ENCODE data around the gene OVCA2.

OVCA2 gene

DNA sequence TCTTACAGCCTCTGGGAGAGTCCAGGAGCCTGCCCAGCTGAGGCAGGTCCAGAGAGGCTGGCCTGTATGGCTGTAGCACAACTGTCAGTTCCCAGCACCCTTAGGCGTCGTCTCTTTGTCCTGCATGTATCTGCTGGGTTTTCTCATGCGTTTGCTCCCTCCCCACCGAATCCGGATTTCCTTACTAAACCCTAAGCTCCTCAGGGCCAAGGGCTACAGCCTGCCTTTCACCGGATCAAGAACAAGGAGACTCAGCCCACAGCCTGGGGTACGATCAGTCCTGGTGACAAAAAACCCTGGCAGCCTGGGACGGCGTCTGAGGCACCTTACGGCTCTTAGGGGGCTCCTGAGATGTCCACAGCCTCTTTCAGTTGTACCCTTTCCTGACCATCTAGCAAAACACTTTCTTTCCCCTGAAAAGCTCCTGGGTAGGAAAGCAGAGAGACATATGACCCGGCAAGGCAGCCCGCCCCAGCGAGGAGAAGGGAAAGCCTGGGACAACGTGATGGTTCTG lies 25.3 kb downstream of the OVCA2 start:
- DNase-seq = no peak

DNA sequence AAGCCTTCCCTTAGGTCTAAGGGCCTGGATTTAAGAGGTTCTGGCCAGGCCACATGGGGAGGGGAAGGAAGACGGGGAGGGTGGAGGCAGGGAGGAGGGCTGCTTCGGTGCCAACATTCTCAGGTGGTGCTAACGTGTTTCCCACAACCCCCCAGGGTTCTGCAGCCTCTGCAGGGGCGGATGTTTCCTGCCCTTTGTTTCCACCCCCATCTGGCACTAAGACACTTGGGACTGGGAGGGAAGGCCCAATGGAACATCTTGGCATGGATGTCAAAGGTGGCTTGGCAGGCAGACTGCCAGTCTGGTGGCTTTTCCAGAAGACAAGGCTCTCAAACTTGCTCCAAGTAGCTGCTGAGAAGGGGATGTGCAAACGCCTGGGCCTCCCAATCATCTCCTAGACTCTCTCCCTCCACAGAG lies 25.8 kb downstream of the OVCA2 start:
- no peak for DNase-seq

DNA sequence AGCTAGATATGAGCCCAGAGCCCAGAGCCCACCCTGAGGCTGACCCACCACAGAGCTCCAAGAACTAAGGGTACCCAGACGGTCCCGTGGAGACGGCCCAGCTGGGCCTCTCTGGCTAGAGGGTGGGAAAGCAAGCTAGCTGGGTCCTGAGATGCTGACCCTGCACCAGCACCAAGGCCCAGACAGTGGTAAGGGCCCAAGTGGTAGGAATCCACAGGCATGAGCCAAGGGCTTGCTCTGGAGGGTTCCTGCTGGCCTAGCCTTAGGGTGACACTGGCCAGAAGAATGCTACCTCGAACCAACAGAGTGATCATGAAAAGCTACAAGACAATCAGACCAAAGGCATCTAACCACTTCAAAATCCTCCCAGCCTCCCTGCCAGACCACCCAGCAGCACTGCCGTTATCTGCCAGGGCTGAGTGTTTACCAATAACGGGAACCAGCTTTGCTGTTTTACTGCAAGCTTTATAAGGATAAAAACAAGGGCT lies 26.3 kb downstream of the OVCA2 start:
- no peak for DNase-seq

DNA sequence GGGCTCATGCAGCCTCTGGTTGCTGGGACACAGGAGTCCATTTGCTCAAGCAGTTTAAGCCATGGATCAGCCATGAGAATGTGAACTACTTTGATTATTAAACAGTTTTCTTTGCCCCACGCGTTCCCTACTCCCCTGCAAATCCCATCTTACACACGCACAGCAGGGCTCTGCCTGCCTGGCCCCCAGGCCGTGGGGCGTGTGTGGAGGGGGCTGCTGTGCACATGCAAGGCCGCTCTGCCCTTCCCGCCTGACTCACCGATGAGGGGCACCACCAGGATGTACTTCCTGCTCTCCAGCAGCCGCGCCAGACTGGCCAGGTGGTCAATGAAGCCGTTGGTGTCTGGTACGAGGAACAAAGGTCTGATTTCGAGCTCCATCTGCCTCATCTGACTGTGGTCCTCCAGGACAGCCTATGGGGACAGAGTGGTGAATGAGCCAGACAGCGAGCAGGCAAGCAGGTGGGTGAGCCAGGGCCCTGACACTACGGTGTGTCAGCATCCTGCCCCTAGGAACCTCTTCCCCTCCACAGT lies 26.8 kb downstream of the OVCA2 start:
- DNase-seq = no peak

DNA sequence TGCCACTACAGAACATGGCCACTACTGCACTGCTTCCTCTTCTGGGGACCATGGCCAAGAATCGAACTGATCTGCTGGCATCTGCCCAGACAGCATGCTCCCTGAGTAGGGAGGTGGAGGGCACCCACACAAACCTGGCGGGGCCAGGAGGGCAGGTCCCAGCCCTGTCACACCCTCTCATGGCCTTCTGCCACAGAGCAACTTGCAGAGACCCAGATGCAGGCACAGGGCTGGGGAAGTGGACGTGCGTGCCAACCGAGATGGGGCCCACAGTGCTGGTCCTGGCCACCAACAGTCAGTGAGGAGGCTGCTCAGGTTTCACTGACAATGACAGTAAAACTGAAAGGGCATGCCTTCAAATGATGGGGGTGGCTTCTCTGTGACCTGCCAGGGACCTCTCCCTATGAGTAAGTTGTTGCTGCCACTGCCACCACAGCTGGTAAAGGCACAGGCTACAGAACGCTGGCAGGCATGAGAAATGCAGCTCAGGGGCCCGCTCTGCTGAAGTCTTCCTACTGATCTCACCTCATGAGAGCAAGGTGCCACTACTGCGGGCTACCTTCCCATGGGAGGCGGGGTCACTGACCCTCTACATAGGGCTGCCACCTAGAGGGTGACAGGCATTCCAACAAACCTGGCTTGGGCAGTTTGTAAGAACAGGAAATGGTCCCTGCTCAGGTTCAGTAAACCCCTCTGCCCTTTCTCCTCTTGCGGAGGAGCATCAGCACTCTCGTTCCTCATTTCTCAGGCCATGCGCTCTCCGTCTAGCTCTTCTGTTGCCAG lies 28.6 kb downstream of the OVCA2 start:
- DNase-seq = peak; percentile 85

DNA sequence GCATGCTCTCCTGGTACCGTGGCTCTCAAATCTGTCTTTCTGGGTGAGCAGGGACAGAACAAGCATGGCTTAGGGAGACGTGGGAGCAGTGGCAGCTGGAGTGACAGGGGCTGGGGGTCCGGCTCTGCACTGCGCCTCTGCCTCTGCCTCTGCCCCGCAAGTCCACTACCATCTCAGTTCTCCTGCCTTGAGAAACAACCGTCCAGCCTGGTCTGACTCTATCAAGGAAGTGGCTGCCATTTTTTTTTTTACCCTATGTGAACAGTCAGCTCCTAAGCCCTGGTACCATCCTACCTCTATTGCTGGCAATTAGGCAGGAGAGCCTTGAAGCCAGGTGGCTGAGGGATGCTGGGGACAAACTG lies 29.2 kb downstream of the OVCA2 start:
- no peak for DNase-seq

DNA sequence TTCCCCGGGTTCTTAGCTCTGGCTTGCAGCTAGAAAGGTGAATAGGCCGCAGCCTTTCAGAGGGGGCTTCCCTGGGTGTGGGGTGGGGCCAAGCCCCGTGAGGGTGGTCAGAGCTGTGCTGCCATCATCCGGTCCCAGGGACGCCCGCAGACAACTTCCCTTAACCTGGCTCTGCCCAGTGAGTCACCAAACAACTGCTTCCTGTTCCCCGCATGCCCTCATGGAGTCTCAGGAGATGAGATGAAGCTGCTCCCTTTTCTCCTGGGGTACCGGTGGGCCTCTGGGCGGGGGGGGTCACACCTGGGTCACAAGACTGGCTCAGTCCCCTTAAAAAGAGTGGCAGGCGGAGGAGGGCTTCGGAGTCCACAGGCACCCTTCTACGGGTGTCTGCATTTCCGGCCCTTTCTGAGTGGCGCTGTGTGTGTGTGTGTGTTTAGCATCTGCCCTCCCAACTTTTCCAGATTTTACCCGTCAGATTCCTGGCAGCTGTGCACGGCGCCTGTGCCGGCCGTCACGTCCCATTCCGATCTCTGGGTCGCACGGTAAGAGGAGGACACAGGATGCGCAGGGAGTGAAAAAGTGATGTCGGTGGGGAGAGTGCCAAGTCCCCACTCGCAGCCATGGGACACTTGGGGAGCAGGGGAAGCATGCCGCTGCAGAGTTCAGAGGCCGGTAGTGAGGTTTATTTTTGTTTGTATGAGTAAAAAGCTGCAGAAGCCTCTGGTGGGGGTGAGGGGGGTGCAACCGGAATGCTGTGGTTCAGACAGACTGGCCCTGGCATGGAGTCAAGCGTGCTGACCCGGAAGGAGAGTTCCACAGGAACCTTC lies 29.8 kb downstream of the OVCA2 start:
- no peak for DNase-seq

DNA sequence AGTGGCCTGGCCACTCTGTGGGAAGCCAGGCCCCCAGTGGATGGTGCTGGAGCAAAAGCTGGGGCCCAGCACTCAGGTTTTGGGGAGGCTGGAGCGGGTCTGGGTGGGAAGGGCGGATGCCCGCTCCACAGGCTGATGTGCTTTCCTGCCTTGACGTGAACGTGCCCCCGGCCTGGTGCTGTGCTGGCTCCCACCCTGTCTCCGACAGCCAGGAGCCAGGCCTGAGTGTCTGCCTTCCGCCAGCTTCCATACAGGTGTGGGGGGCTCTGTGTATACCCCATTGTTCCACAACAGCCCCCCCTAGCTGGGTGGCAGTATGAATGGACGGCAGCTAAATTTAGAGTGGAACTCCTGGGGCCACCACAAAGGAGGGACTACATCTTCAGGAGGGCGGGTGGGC lies 33.1 kb downstream of the OVCA2 start:
- DNase-seq = no peak

DNA sequence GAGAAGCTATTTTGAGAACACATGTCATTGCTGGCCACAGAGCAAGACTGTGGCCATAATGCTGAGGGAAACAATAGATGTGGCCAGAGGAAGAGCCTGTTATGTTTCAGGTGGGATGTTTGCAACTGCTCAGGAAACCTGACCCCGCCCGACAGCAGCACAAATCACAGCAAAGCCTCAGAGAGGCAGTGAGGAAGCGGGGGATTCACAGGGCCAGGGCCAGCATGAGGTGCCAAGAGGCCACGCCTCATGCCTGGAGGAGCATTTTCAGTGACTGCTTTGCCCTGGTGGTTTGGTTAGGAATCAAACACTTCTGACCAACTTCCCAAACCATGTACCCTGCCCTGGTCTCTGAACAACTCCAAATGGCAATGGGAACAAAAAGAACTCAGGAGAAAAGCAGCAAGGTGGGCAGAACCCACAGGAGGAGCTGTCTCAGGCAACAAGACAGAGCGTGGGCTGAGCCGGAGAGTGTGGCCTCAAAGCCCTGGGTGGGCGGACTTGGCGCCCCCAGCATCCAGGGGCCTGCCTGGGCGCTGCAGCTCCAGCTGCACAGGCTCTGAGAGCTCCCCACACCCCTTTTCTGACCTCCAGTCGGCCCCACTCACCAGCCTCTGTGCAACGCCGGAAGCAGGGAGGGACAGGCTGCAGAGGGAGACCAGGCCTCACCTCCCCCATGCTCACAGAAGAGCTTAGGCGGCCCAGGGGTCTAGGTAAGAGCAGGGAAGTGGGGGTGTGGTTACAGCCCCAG lies 33.7 kb downstream of the OVCA2 start:
- DNase-seq = no peak

DNA sequence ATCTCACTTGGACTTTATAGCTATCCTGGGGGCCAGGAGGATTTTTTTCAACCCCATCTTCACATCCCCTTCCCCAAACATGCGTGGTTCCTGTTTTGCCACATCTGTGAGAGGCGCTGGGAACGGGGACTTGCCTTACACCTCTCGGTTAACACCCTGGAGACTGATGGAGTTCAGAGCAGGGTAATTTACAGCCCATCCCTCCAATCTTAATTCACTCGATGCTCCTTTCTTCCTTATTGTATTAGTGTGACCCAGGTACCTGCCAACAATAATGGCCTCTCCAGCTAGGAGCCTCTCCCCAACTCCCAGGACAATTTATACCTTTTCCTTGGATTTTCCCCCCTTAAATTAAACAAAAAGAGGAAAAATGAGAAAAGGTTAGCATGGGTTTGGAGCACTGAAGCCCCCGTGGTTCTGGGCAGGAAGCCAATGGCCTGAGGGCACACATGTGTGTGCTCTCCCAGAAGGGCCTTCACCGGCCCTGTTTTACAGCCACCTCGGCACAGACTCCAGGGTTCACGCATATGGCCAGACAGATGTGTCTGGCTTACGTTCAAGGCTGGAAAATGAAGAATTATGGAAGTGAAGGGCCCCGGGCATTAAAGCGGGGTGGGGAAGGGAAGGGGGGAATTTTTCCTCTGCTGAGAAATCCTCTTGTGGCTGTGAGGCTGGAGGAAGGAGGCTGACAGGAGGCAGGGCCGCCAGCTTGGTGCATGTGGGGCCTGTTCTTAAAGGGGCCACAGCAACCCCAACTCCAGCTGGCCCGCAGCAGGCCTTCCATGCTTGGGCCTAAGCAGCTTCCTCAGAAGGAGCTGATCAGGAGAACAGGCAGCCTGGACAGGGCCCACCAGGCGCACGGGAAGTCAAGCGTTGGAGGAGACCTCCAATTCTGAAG lies 34.5 kb downstream of the OVCA2 start:
- no peak for DNase-seq

DNA sequence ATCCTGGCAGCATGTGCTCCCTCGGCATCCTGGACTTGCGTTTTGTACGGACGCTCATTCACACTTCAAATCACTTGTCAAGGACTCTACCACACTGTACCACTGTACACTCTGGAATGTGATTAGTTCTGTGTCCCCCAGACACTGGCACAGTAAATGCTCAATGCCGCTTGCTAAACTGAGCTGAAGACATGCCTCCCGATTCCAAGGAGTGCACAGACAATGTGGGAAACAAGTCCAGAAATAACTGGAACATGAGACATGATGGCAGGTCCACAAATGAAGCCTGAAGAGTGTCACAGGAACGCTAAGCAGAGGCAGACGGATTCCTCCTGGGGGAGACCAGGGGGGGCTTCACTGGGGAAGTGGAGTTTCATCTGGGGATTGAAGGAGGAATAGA lies 35.2 kb downstream of the OVCA2 start:
- DNase-seq = no peak

DNA sequence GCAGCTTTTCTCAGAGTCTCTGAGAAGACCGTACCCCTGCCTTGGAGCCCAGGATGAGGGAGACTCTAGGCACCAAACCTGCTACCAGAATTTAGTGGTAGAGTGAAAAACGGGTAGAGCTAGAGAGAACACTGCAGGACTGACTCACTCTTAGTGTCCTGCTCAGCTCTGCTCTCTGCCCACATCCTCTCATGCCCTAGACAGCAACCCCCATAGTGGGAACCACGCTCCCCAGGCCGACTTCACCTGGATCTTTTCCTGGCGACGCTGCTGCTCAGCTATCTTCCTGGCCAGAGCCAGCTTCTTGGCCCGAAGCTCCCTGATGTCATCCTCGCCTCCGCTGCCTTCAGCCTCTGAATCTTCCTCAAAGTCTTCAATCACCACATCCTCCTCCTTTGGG lies 39.7 kb downstream of the OVCA2 start:
- DNase-seq = no peak

DNA sequence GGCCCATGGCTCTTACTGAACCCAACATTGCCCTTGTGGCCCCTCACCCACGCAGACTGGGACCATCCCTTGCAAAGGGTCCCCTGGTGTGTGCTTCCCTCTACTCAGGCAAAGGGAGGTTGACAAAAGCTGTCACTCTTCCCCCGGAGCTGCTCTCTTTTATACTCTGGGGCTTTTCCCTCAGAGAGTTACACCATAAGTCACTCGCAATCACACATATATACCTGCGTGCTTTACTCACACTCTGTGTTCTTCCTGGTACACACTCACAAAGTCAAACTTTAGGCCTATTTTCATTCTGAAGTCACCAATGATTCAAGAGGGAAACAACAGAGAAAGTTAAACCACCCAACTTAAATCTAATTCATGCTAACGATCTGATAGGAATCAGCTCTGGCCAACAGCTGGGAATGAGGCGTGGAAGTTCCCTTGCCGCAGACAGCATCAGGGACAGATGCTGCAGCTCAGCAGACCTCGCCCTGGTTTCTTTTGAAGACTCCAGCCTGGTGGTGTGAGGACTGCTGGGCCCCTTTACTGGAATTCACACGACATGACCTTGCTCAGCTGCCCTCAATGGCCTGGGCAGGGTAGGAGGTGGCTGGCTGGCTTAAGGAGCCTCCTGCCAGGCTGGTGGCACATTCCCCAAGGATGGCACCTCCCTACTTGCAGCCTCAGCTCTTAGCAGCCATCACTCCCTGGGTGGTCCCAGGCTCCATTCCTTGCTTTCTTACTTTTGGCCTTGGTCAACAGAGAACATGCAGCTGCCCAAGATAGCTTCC lies 40.4 kb downstream of the OVCA2 start:
- DNase-seq = no peak

DNA sequence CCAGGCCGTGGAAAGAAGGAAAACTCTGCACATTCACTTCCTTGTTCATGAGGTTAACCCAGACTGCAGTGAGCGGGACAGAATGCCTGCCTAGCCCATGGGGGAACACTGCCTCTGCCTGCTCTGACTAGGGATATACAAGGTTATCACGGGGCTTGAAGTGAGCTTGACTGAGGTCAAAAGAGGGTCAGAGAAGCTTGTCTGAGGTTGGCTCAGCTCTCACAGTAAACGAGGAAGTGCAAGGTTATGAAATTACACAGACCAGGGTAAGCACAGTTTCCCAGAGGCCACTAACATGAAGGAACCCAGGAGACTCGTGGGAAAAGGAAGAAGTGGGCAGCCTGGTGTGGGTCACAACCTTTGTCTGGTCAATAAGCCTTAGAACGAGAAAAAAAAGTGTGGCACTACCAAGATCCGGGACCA lies 41.8 kb downstream of the OVCA2 start:
- DNase-seq = no peak

DNA sequence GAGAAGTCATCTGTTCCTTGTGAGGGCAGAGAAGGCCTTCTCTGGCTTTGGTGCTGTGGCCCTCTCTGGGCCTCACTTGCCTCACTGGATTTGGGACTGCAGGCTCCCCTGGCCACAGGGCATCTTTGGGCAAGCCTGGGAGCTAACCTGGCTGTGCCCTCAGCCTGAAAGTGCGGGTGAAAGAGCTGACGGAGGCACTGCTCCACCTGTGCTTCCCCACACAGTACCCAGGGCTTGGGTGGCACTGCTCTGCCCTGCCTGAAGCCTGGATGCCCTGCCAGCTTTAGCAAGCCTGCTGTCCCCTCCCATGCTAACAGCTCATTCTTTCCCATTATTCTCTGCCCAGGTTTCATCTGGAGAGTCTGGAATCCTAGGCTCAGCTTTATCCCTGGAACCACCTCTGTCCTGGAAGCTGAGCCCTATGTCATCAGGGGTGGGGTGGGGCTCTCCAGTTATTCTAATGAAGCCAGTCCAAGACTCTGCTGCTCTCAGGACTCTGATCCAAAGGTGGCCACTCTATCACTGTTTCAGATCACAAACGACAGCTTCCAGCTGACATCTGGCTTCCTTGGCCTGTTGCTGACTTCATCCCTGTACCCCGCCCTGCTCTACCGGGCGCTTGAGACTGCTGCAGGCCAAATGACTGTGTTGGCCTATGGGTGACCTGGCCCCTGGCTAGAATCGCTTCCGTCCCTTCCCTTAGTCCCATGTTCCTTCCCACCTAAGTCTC lies 42.4 kb downstream of the OVCA2 start:
- no peak for DNase-seq

DNA sequence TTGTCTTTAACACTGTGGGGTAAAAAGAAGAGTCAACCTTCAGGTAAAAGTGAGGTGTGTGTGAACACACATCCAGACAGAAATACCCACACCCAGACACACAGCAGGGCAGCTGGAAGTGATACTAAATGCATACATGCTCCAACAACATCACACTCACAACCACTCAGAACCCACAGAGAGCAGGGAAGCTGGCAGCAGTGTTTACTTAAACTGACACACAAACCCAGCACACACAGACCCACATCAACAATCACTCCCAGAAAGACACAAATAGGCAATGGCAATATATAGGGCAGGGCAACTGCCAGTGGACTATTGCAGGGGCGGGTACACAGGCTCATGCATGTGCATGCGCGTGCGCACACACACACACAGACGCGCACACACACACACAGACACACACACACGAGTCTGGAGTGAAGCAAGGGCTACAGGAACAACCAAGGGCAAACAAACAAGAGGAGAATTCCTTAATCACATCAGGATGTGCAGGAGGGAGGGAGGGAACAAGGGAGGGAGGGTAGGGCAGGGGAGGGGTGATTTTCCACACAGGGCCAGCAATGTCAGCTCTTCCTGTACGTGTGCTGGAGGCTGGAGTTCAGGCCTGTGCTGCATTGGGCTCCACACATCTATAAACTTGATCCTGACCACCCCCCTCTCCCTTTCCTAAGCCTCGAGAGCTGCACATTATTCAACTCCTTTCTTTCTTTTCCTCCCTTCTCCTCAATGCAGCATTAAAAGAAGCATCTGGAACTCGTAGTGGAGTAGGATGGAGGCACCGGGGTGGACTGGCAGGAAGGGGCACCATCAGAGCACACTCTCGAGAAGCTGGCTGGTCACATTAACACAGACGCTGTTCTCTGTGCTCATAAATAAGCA lies 43.2 kb downstream of the OVCA2 start:
- DNase-seq = no peak

DNA sequence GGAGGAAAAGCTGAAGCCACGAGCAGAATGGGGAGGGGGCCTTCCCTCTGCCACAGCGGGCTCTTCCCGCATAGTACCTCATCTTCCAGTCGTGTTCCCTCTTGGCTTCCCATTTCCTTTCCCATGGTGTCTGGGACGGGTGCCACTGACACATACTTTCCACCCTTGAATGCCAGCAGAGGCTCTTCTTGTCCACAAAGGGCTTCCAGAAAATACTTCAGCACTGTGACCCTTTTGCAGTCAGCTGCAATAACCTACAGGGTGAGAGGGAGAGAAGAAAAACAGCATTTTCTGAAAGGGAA lies 43.8 kb downstream of the OVCA2 start:
- DNase-seq = no peak

DNA sequence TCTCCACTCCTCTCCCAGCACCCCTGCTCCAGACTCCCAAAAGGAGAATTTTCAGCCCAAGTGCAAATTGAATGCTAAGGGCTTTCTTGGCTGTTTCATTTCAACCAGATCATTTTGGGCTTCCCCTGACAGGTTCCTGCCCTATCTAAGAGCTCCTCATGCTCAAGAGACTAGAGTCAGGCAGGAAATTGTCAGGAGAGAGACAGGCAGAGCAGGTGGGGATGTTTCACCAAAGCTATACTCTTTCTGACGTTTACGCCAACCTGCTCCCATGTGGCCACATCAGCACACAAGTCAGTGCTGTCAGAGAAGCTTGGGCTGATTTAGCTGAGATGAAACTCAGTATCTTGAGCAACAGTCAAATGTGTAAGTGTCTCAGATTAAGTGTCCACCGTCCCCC lies 44.5 kb downstream of the OVCA2 start:
- DNase-seq = no peak

DNA sequence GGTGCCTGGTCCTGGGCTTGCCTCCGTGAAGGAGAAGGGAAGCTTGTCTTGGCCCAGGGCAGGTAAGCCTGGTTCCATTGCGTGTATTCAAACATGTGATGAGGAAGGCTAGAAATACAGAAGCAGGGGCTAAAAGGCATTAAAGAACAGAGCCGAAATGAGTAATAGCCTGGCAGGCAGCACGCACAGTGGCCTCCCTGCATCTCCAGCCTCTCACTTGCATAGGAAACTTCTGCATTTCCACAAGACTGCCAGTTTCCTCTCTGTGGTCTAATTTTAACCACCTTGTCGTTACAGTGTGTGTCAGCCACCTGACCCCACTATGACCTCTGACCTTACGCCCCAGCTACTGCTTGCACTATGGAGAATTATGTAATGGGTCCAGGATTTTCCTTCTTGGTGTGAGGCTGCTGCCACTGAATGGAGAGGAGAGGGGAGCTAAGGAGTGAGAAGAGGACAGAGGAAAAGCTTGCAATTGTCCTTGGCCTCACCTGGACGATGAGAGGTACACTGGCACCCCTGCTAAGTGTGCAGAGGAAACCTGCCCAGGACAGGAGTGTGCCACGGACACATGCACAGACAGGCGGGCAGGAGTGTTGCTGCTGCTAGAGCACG lies 45.9 kb downstream of the OVCA2 start:
- peak; percentile 81 for DNase-seq

Measured in activated effector memory CD4-positive, alpha-beta T cell treated with anti-CD3 and anti-CD28 coated beads, Interleukin-2, amount 50 U/mL, for 16 hours (primary cell).